K562 treated with DMSO at 1 percent for 24 hours (cell line): Measurements from ENCODE around the gene CKLF. TPM values are rescaled to one million over a fixed set of nuclear protein-coding genes. Genes with fewer than 3 reads are reported as not detected.

Source experiments
- total RNA-seq: library from RNA; unstranded; fragments of 300-600 nt; gene quantifications from 2 replicates; pipeline ENCODE4 v1.2.3, GENCODE V29; 2022; ENCODE audit warnings: low read depth; ENCODE audit not compliant: insufficient read depth

CKLF gene, protein sequence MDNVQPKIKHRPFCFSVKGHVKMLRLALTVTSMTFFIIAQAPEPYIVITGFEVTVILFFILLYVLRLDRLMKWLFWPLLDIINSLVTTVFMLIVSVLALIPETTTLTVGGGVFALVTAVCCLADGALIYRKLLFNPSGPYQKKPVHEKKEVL
- total RNA-seq: 163 and 191 TPM in 2 replicates

DNA sequence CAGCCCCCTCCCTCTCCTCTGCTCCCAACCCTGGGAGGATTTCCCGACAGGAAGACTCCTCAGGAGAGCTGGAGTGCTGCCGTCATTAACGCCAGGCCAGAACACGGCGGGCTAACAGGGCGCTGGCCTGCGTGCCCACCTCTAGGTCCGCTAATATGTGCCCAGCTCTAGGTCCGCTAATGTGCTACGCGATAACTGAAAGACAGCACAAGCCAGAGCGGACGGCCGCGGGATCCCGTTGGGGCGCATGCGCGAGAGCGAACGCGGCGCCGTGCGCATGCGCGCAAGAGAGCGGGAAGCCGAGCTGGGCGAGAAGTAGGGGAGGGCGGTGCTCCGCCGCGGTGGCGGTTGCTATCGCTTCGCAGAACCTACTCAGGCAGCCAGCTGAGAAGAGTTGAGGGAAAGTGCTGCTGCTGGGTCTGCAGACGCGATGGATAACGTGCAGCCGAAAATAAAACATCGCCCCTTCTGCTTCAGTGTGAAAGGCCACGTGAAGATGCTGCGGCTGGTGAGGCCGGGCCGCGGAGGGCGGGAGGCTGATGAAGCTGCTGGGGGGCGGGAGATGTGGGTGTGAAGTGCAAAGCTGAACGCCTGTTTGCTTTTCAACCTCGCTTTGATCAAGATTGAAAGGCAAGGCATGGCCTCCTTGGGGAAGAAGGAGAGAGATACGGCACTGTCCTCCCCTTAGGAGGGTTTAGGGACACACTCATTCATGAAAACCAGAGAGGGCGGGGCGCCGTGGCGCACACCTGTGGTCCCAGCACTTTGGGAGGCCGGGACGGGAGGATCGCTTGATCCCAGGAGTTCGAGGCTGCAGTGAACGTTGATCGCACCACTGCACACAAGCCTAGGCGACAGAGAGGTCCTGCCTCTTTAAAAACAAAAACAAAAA is at the start of gene CKLF:
Gene CKLF, plus strand, starts transcription at position 291 of the 892 bp plus-strand sequence. Its CDS starts 140 bp downstream, at position 431.

DNA sequence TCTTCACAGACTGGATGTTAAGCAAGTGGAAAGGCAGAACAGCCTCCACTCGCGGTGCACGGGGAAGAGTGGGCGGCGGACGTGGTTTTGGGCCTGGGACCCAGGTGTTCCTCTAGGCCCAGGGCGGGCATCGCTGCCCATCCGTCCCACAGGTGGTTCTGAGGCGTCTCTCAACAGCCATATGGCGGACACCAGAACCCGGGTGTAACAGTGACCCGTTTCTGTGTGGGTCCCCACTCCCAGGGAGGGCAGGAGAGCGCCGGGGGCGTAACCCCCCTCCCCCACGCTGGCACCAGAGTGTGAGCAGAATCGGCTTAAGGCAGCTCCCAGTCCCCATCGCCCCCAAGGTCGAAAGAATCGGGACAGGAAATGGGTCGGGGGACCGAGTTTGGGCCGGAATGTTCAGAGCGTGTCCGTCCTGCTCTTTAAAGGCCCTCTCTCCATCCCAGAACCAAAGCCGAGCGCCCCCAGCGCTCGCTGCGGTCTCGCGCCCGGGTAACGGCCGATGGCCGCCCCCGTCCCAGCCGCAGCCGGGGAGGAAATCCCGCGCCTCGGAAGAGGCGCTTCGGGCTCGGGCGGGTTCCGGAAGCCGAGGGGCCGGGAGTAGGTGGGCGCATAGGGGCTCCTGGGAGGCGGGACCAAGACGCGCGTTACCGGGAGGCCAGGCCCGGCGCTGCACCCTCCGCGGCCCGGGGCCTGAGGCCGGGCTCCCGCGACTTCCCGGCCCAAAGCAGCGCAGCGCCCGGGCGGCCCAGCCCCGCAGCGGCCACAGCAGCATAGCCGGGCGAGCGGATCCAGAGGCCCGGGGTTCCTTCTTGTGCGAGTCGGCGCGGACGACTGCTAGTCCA is 2.9 kb upstream of the CKLF start, which contains the start of gene TK2:
Gene TK2, minus strand, starts transcription at position 839 of the 848 bp plus-strand sequence. Its CDS starts 61 bp downstream, at position 778.

DNA sequence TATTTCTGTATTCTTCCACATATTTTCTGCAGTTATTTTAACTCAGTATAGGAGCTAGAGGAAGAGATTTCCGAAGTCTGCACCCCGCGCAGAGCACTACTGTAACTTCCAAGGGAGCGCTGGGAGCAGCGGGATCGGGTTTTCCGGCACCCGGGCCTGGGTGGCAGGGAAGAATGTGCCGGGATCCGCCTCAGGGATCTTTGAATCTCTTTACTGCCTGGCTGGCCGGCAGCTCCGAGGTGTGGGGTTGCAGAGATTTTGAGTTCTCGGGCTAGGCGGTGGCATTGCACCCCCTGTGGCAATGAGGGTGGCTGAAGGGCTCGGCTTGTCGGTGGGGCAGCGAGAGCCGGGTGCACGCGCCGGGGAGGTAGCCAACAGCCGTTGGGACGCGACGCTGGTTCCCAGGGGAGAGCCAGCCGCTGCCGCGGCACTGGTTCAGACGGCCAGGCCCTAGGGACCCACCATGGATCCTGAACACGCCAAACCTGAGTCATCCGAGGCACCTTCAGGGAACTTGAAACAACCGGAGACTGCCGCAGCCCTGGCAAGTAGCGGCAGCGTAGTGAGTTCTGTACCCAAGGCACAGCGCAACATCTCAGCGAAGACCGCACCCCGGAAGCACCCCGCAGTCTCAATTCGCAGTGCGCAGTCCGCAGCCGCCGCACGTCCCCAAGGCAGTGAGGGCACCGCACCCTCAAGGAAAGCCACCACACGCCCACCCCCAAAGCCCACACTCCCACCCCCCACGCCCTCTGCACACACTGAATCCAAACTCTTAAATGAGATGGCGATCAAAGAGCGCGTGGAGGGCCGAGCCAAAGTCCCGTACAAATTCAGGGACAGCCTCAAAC is 13.9 kb downstream of the CKLF start, which contains the start of gene CMTM1:
Gene CMTM1, plus strand, starts transcription at position 389 of the 851 bp plus-strand sequence. Its CDS starts 75 bp downstream, at position 464.

DNA sequence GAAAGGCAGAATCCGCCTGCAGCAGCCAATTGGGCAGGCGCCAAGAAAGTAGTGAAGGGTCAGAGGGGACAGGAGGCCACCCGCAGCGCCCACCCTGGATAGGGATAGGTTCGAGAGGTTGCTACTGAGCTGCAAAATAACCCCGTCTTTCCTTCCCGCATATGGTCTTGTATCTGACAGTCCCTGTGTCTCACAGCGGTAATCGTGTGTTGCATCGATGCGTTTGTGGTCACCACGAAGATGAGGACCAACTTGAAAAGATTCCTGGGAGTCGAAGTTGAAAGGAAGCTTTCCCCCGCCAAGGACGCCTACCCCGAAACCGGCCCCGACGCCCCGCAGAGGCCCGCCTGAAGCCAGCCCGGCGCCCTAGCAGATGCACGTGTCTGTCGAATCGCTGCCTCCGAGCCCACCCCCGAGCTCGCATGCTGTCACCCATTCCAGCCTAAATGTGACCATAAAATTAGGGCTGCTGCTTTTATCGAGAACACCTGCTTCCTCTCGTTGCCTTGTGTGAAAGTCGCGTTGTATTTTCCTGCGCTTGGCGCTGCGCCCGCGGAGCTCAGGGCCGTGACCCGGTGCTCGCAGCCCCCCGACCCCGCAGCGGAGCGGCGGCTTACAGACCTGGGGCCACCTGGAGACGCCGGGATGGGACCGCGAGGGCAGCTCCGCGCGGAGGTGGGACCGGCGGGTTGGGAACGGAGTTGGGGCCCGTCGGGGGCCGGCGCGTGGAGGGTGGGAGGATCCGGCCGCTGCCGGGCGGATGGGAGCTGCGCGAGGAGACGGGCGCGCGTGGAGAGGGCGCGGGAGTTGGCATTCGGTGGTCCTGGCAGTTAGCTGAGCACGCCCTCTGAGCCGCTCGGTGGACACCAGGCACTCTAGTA is 26.5 kb downstream of the CKLF start, which contains the start of gene CMTM2:
Gene CMTM2, plus strand, starts transcription at position 813 of the 881 bp plus-strand sequence. CDS start 145 bp downstream, outside the sequence.

DNA sequence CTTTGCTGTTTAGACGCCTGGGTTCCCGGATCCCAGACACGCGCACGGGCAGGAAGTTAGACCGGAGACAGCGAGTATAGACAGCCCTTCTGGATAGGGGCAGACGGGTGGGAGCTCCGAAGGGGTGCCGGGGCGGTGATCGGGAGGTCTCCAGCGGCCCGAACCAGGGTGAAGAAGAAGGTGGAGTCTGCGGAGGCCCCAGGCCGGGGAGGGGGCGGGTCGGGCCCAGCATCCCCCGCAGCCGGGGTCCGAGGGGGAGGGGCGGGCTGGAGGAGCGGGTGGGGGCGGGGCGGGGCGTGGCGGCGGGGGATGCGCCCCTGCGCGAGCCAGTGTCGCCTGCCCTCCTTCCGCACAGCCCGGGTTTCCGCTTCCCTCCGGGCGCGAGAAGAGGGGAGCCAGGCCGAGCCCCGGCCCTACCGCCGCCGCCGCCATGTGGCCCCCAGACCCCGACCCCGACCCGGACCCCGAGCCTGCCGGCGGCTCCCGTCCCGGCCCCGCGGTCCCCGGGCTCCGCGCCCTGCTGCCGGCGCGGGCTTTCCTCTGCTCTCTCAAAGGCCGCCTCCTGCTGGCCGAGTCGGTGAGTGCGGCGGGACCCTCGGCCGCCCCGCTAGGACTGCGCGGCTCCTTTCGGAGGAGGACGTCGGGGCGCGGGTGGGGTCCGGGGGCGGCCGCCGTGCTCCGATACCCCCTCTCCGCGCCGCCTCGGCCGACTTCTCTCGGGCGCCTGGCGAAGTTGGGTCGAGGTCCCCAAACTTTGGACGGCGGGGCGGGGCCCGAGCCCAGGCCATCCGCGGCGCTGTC is 52.2 kb downstream of the CKLF start, which contains the start of gene CMTM3:
Gene CMTM3, plus strand, starts transcription at position 329 of the 801 bp plus-strand sequence. Its CDS starts 102 bp downstream, at position 431.

Other genes starting within 250 kb of the CKLF start
- gene CDH5, start 185.9 kb upstream of the CKLF start, total RNA-seq: not detected in 2 replicates
- not detected in 2 replicates for gene BEAN1, start 125.3 kb upstream of the CKLF start, total RNA-seq
- gene TK2, start 2.5 kb upstream of the CKLF start, total RNA-seq: 9.3 and 9.5 TPM in 2 replicates
- 5.9 and 6.3 TPM in 2 replicates for gene CMTM1, start 13.9 kb downstream of the CKLF start, total RNA-seq
- not detected in 2 replicates for gene CMTM2, start 26.9 kb downstream of the CKLF start, total RNA-seq
- gene CMTM3, start 52.1 kb downstream of the CKLF start, total RNA-seq: 82.9 and 86.4 TPM in 2 replicates
- 17.1 and 19.1 TPM in 2 replicates for gene CMTM4, start 144.2 kb downstream of the CKLF start, total RNA-seq
- gene DYNC1LI2, start 199.0 kb downstream of the CKLF start, total RNA-seq: 21.9 and 24.1 TPM in 2 replicates
- gene TERB1, start 249.0 kb downstream of the CKLF start, total RNA-seq: not detected in 2 replicates